OCI-LY1 (cell line): Measurements from ENCODE around the gene SPATA17.

Source experiments
- CTCF ChIP-seq: fragments of 200-600 bp; sonication (generic), shearing (Covaris generic); IDR thresholded peaks from 2 replicates; pipeline ENCODE4 v1.5.1; 2017; ENCODE audit warnings: mild to moderate bottlenecking, antibody characterized with exemption, low read length, moderate library complexity, mixed read lengths
- EZH2 ChIP-seq: fragments of 200-600 bp; sonication (generic), shearing (Covaris generic); IDR thresholded peaks from 2 replicates; pipeline ENCODE4 v1.8.0; 2017; ENCODE audit warnings: borderline replicate concordance, mixed run types, mild to moderate bottlenecking, antibody characterized with exemption, low read length, moderate library complexity, mixed read lengths

- no peak for TF ChIP-seq CTCF
- no peak for TF ChIP-seq EZH2
Observed at GRCh38 chr1:217895841-217896240, 264.7 kb downstream of the SPATA17 start.
